Ishikawa (cell line): ENCODE data around the gene NDUFAF5.

ENCODE experiments used
- CEBPB ChIP-seq: IDR thresholded peaks from 2 replicates; pipeline ENCODE4 v1.6.1; 2012
- CREB1 ChIP-seq: IDR thresholded peaks from 2 replicates; pipeline ENCODE4 v1.6.1; 2012; ENCODE audit warnings: low read depth
- EP300 ChIP-seq: IDR thresholded peaks from 2 replicates; pipeline ENCODE4 v1.6.1; 2012; ENCODE audit warnings: borderline replicate concordance
- NFIC ChIP-seq: IDR thresholded peaks from 2 replicates; pipeline ENCODE4 v1.6.1; 2012
- RAD21 ChIP-seq: IDR thresholded peaks from 2 replicates; pipeline ENCODE4 v1.6.1; 2012; ENCODE audit warnings: low read depth
- TAF1 ChIP-seq: IDR thresholded peaks from 2 replicates; pipeline ENCODE4 v1.6.1; 2012; ENCODE audit warnings: low read depth, mild to moderate bottlenecking
- YY1 ChIP-seq: IDR thresholded peaks from 2 replicates; pipeline ENCODE4 v1.6.1; 2012; ENCODE audit warnings: low read depth
- TF ChIP-seq, protein P1 (sequence below): IDR thresholded peaks from 2 replicates; pipeline ENCODE4 v1.6.1; 2012
- TF ChIP-seq, protein P2 (sequence below): IDR thresholded peaks from 2 replicates; pipeline ENCODE4 v1.6.1; 2012; ENCODE audit warnings: low read depth, mild to moderate bottlenecking
- TF ChIP-seq, protein P3 (sequence below): IDR thresholded peaks from 2 replicates; pipeline ENCODE4 v1.6.1; 2012

DNA sequence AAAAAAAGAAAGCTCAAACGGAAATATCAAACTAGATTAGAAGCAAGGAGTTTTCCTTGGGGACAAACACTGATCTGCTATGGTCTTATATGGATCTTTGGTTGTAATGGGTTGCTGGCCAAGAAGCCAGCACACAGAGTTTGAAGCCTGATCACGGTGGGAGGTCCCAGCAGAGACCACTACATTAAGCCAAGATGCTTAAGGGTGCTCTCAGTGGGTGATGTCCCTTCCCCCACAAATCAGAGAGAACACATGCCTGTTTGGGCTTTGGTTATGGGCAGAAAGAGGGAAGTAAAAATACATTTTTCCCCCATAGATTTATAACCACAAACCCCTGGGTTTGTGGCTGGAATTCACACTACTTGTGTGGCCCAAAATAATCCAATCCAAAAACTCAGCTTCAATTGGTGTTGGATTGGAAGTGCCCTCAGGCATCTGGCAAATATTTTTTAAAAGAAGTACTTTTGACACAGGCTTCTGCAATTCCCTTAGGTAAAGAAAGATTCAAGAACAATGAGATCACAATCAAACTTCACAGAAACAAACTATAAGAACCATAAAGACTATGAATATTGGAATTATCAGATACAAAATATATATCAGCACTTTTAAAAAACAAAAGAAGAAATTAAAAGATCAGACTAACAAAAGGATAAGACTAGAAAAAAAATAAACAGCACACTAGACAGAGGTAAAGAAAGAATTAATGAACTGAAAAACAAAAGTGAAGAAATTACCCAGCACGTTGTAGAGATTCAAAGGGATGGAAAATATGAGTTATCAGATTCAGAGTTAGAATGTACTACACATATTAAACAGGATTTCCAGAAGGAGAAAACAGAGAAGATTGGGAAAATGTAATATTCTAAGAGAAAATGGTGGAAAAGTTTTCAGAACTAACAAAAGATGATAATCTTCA, 44.8 kb upstream of the NDUFAF5 start:
- TF ChIP-seq, protein P1, sequence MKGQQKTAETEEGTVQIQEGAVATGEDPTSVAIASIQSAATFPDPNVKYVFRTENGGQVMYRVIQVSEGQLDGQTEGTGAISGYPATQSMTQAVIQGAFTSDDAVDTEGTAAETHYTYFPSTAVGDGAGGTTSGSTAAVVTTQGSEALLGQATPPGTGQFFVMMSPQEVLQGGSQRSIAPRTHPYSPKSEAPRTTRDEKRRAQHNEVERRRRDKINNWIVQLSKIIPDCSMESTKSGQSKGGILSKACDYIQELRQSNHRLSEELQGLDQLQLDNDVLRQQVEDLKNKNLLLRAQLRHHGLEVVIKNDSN = no peak
- TF ChIP-seq YY1 (no peak), CREB1 (no peak), CEBPB (no peak), EP300 (no peak), TAF1 (no peak), RAD21 (no peak), NFIC (no peak)
- TF ChIP-seq, protein P2, sequence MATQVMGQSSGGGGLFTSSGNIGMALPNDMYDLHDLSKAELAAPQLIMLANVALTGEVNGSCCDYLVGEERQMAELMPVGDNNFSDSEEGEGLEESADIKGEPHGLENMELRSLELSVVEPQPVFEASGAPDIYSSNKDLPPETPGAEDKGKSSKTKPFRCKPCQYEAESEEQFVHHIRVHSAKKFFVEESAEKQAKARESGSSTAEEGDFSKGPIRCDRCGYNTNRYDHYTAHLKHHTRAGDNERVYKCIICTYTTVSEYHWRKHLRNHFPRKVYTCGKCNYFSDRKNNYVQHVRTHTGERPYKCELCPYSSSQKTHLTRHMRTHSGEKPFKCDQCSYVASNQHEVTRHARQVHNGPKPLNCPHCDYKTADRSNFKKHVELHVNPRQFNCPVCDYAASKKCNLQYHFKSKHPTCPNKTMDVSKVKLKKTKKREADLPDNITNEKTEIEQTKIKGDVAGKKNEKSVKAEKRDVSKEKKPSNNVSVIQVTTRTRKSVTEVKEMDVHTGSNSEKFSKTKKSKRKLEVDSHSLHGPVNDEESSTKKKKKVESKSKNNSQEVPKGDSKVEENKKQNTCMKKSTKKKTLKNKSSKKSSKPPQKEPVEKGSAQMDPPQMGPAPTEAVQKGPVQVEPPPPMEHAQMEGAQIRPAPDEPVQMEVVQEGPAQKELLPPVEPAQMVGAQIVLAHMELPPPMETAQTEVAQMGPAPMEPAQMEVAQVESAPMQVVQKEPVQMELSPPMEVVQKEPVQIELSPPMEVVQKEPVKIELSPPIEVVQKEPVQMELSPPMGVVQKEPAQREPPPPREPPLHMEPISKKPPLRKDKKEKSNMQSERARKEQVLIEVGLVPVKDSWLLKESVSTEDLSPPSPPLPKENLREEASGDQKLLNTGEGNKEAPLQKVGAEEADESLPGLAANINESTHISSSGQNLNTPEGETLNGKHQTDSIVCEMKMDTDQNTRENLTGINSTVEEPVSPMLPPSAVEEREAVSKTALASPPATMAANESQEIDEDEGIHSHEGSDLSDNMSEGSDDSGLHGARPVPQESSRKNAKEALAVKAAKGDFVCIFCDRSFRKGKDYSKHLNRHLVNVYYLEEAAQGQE = no peak
- TF ChIP-seq, protein P3, sequence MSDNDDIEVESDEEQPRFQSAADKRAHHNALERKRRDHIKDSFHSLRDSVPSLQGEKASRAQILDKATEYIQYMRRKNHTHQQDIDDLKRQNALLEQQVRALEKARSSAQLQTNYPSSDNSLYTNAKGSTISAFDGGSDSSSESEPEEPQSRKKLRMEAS = no peak
